AG04449 (cell line): ENCODE measurements around the gene MFSD12.

Experiments
- CTCF ChIA-PET: fragments of 350-600 bp; formaldehyde crosslinking; extraction: SDS; loops from one replicate; lab custom pipeline; 2021; ENCODE audit warnings: antibody characterized with exemption; lab: Yijun Ruan, JAX
- POLR2A ChIA-PET: fragments of 400-600, 350-600 bp; formaldehyde crosslinking; extraction: SDS; loops from one replicate; lab custom pipeline; 2020; ENCODE audit warnings: antibody characterized with exemption, inconsistent platforms; lab: Yijun Ruan, JAX
- DNase-seq: peaks from one replicate; pipeline ENCODE4 v3.0.0-alpha.2; 2010; ENCODE audit warnings: low read depth, low spot score
- H3K4me3 ChIP-seq: 2 replicates; pipeline ENCODE4 v1.5.1; 2011; ENCODE audit warnings: low read depth, mild to moderate bottlenecking, control low read depth, low read length
- CTCF ChIP-seq: IDR thresholded peaks from one replicate; pipeline ENCODE4 v1.5.1; 2011; ENCODE audit warnings: mild to moderate bottlenecking, moderate library complexity, low read length, control low read depth, inconsistent platforms; ENCODE audit not compliant: insufficient read depth; ENCODE audit errors: missing control alignments

MFSD12 gene

GRCh38 chr19:3539756-3540118, 17.6 kb downstream of the MFSD12 start:
- no peak for DNase-seq
- no peak overlapping the region for H3K4me3 ChIP-seq
- ChIA-PET POLR2A (no interaction called here), CTCF (no interaction called here)
- TF ChIP-seq CTCF: no peak

GRCh38 chr19:3538965-3539755, 18.2 kb downstream of the MFSD12 start, which contains the start of gene TEKTIP1:
TSS of gene TEKTIP1 (plus strand) at chr19:3539174. CDS start at chr19:3539178, 4 bp downstream.
- no peak for TF ChIP-seq CTCF

GRCh38 chr19:3538258-3538929, 19.0 kb downstream of the MFSD12 start:
- CTCF ChIA-PET: interaction anchor here (1.7 kb wide), 1 partner anchor 80 kb away, joined by 3 read pairs; no protein-coding TSS in a partner anchor
- no peak for TF ChIP-seq CTCF
- POLR2A ChIA-PET: no interaction called here
- no peak for DNase-seq
- H3K4me3 ChIP-seq: no peak overlapping the region

More at GRCh38 chr19:3538965-3539755, 18.2 kb downstream of the MFSD12 start, which contains the start of gene TEKTIP1:
- CTCF ChIA-PET: interaction anchor here (1.7 kb wide), 1 partner anchor 79 kb away, joined by 3 read pairs; no protein-coding TSS in a partner anchor
- POLR2A ChIA-PET: no interaction called here
- no peak within 1 kb of the TSS for H3K4me3 ChIP-seq
- DNase-seq: no peak

GRCh38 chr19:3537438-3538240, 19.7 kb downstream of the MFSD12 start:
- no peak for TF ChIP-seq CTCF
- H3K4me3 ChIP-seq: no peak overlapping the region
- CTCF ChIA-PET: interaction anchor here (1.7 to 2.7 kb wide), 2 partner anchors 8 to 81 kb away, joined by 3 to 22 read pairs; no protein-coding TSS in a partner anchor
- POLR2A ChIA-PET: no interaction called here
- DNase-seq: no peak

GRCh38 chr19:3537101-3537437, 20.3 kb downstream of the MFSD12 start:
- ChIA-PET CTCF (interaction anchor here (2.7 kb wide), 1 partner anchor 9 kb away, joined by 22 read pairs; no protein-coding TSS in a partner anchor), POLR2A (no interaction called here)
- no peak for DNase-seq
- H3K4me3 ChIP-seq: no peak overlapping the region
- TF ChIP-seq CTCF: no peak
